GM18858 (cell line): Measurements from ENCODE around the gene PDGFB.

ENCODE experiments used
- ATAC-seq: cut with Tn5 transposase; IDR thresholded peaks from one replicate; pipeline ENCODE4 v1.9.1; 2021; ENCODE audit not compliant: unreplicated experiment

Gene PDGFB

GRCh38 chr22:39208013-39208680, 36.6 kb downstream of the PDGFB start:
- ATAC-seq = no peak

- no peak for ATAC-seq
These were observed 37.4 kb downstream of the PDGFB start for GRCh38 chr22:39207141-39208012.

- no peak for ATAC-seq
These were observed 38.3 kb downstream of the PDGFB start for GRCh38 chr22:39206491-39206890.

- no peak for ATAC-seq
These were observed 39.3 kb downstream of the PDGFB start for GRCh38 chr22:39205344-39206021.

GRCh38 chr22:39204216-39204615, 40.6 kb downstream of the PDGFB start:
- ATAC-seq = no peak

GRCh38 chr22:39197578-39197977, 47.2 kb downstream of the PDGFB start:
- no peak for ATAC-seq

GRCh38 chr22:39194098-39194497, 50.7 kb downstream of the PDGFB start:
- no peak for ATAC-seq

- ATAC-seq = no peak
These were observed 56.0 kb downstream of the PDGFB start for GRCh38 chr22:39188809-39189208.

- ATAC-seq = no peak
These were observed 59.2 kb downstream of the PDGFB start for GRCh38 chr22:39185601-39186012.

GRCh38 chr22:39184586-39185577, 59.9 kb downstream of the PDGFB start:
- ATAC-seq = no peak

- no peak for ATAC-seq
These were observed 60.7 kb downstream of the PDGFB start for GRCh38 chr22:39183991-39184585.

- ATAC-seq = no peak
These were observed 62.2 kb downstream of the PDGFB start for GRCh38 chr22:39182478-39183030.

- no peak for ATAC-seq
These were observed 63.0 kb downstream of the PDGFB start for GRCh38 chr22:39181778-39182177.

GRCh38 chr22:39181356-39181755, 63.4 kb downstream of the PDGFB start:
- no peak for ATAC-seq

GRCh38 chr22:39179841-39180335, 64.9 kb downstream of the PDGFB start:
- no peak for ATAC-seq

GRCh38 chr22:39179401-39179827, 65.4 kb downstream of the PDGFB start:
- ATAC-seq = no peak

- no peak for ATAC-seq
These were observed 66.3 kb downstream of the PDGFB start for GRCh38 chr22:39178206-39179111.

GRCh38 chr22:39177791-39178190, 67.0 kb downstream of the PDGFB start:
- ATAC-seq = no peak

- ATAC-seq = no peak
These were observed 67.4 kb downstream of the PDGFB start for GRCh38 chr22:39177456-39177775.
